GM18519 (cell line): Measurements from ENCODE around the gene NMT2.

ENCODE experiments used
- ATAC-seq: cut with Tn5 transposase; IDR thresholded peaks from one replicate; pipeline ENCODE4 v1.9.1; 2021; ENCODE audit warnings: mild to moderate bottlenecking, moderate library complexity; ENCODE audit not compliant: unreplicated experiment, low FRiP score

Gene NMT2

GRCh38 chr10:15182540-15183207 lies 14.2 kb upstream of the NMT2 start:
- no peak for ATAC-seq

- ATAC-seq, result no peak
These were observed 13.2 kb upstream of the NMT2 start for GRCh38 chr10:15181576-15182156.

- ATAC-seq, result no peak
These were observed 12.2 kb upstream of the NMT2 start for GRCh38 chr10:15180736-15181135.

GRCh38 chr10:15176269-15176668 lies 7.8 kb upstream of the NMT2 start:
- ATAC-seq, result no peak

GRCh38 chr10:15175587-15175986 lies 7.1 kb upstream of the NMT2 start:
- no peak for ATAC-seq

GRCh38 chr10:15172306-15172840 lies 3.9 kb upstream of the NMT2 start:
- ATAC-seq, result no peak

- ATAC-seq, result no peak
These were observed 1.3 kb upstream of the NMT2 start for GRCh38 chr10:15169555-15170401.

- peak; percentile 21 for ATAC-seq
These were observed 477 bp upstream of the NMT2 start for GRCh38 chr10:15168786-15169554.

- ATAC-seq, result peak; percentile 30
These were observed 842 bp downstream of the NMT2 start for GRCh38 chr10:15167411-15168290.

- ATAC-seq, result no peak
These were observed 2.2 kb downstream of the NMT2 start for GRCh38 chr10:15166325-15166724.

- no peak for ATAC-seq
These were observed 5.2 kb downstream of the NMT2 start for GRCh38 chr10:15163253-15163828.

- no peak for ATAC-seq
These were observed 9.5 kb downstream of the NMT2 start for GRCh38 chr10:15158972-15159371.

- no peak for ATAC-seq
These were observed 10.0 kb downstream of the NMT2 start for GRCh38 chr10:15158448-15158847.

GRCh38 chr10:15155978-15156656 lies 12.4 kb downstream of the NMT2 start:
- no peak for ATAC-seq

GRCh38 chr10:15152556-15152955 lies 15.9 kb downstream of the NMT2 start:
- ATAC-seq, result no peak

- no peak for ATAC-seq
These were observed 17.9 kb downstream of the NMT2 start for GRCh38 chr10:15150563-15150962.

GRCh38 chr10:15149042-15149771 lies 19.3 kb downstream of the NMT2 start:
- ATAC-seq, result no peak
